Endothelial cell of umbilical vein (primary cell): ENCODE measurements around the gene GRID2.

Experiments used
- CTCF ChIP-seq, 2 donors: IDR thresholded peaks; 1 replicate in 1 of 2; 2 replicates in 1 of 2; pipeline ENCODE4 v1.5.1; 2011; ENCODE audit warnings: low read length in 2 of 2, mild to moderate bottlenecking in 2 of 2, moderate library complexity in 2 of 2, control low read depth in 1 of 2, inconsistent platforms in 1 of 2, low read depth in 1 of 2; ENCODE audit not compliant: insufficient read depth in 1 of 2; ENCODE audit errors: extremely low read depth in 1 of 2
- MAX ChIP-seq: IDR thresholded peaks from 2 replicates; pipeline ENCODE4 v1.6.1; 2011; ENCODE audit not compliant: insufficient read depth, insufficient read length
- POLR2A ChIP-seq: IDR thresholded peaks from 2 replicates; pipeline ENCODE4 v1.6.1; 2012; ENCODE audit warnings: low read depth, mild to moderate bottlenecking, control low read depth, low read length

GRCh38 chr4:92477298-92477697 lies 173.5 kb downstream of the GRID2 start:
- no peak for TF ChIP-seq POLR2A
- TF ChIP-seq MAX, result no peak
- no peak for TF ChIP-seq CTCF (IDR thresholded peaks at IDR 0.05; ENCODE audit: extremely low read depth in 1 of 2, insufficient read depth in 1 of 2, low read depth in 1 of 2, low read length in 2 of 2)
